Right atrium auricular region (tissue), 2 donors: Measurements from ENCODE around the gene LRRC25. TPM values are rescaled to one million over a fixed set of nuclear protein-coding genes. Genes with fewer than 3 reads are reported as not detected.

Experiments used
- DNase-seq: peaks from one replicate; pipeline ENCODE4 v3.0.0-alpha.2; 2019; ENCODE audit warnings: low spot score
- H3K27ac ChIP-seq, 2 donors: fragments of 200-600 bp; sonication (generic); 1 replicate in 1 of 2; 2 replicates in 1 of 2; pipeline ENCODE4 v1.5.1; 2016 to 2019
- H3K27me3 ChIP-seq, 2 donors: fragments of 200-600 bp; sonication (generic); one replicate each; pipeline versions ENCODE4 v1.5.1 to v1.6.0; 2017 to 2019
- H3K36me3 ChIP-seq: fragments of 200-600 bp; sonication (generic); one replicate; pipeline ENCODE4 v1.5.1; 2016
- H3K4me1 ChIP-seq, 2 donors: fragments of 200-600 bp; sonication (generic); one replicate each; pipeline versions ENCODE4 v1.5.1 to v1.6.0; 2017 to 2019
- H3K4me3 ChIP-seq, 2 donors: fragments of 200-600 bp; sonication (generic); 1 replicate in 1 of 2; 2 replicates in 1 of 2; pipeline ENCODE4 v1.5.1; 2017 to 2019; ENCODE audit warnings: mild to moderate bottlenecking in 1 of 2, moderate library complexity in 1 of 2
- H3K9me3 ChIP-seq, 2 donors: fragments of 200-600 bp; sonication (generic); one replicate each; pipeline ENCODE4 v1.5.1; 2019
- CTCF ChIP-seq, 2 donors: fragments of 200-600 bp; sonication (generic); IDR thresholded peaks; one replicate each; pipeline ENCODE4 v1.5.1; 2019; ENCODE audit warnings: antibody characterized with exemption in 2 of 2
- total RNA-seq, 2 donors: library from RNA; depleted of rRNA; stranded (reverse); fragments of >200 nt; gene quantifications; one replicate each; pipeline ENCODE4 v1.1.0, GENCODE V29; 2016

LRRC25 gene
- total RNA-seq, 2 donors from 2014 or later: 2.6 to 6.8 TPM

- Histone ChIP-seq H3K9me3 (no peaks in the 10 kb centered on the region), H3K4me3 (no peak overlapping the region), H3K27me3 (no peaks in the 10 kb centered on the region), H3K36me3 (peaks cover 49% of the 10 kb centered on the region), H3K27ac (no peak overlapping the region), H3K4me1 (peaks cover 0 to 7% of the 10 kb centered on the region in 2 donors)
- DNase-seq: no peak
- TF ChIP-seq CTCF (IDR thresholded peaks at IDR 0.05): no peak
Measured at GRCh38 chr19:18443831-18444230, 46.4 kb upstream of the LRRC25 start.

- H3K27me3 ChIP-seq: no peaks in the 10 kb centered on the region
- peaks cover 0 to 11% of the 10 kb centered on the region in 2 donors for H3K4me1 ChIP-seq
- DNase-seq: no peak
- TF ChIP-seq CTCF (IDR thresholded peaks at IDR 0.05): no peak
- no peaks in the 10 kb centered on the region for H3K9me3 ChIP-seq
- peaks cover 45% of the 10 kb centered on the region for H3K36me3 ChIP-seq
- no peak overlapping the region for H3K27ac ChIP-seq
- no peak overlapping the region for H3K4me3 ChIP-seq
Measured at GRCh38 chr19:18443406-18443805, 46.0 kb upstream of the LRRC25 start.

- H3K4me3 ChIP-seq: no peak overlapping the region
- no peaks in the 10 kb centered on the region for H3K9me3 ChIP-seq
- H3K36me3 ChIP-seq: peaks cover 42% of the 10 kb centered on the region
- DNase-seq: no peak
- H3K4me1 ChIP-seq: peaks cover 0 to 16% of the 10 kb centered on the region in 2 donors
- no peak for TF ChIP-seq CTCF (IDR thresholded peaks at IDR 0.05)
- H3K27ac ChIP-seq: no peak overlapping the region
- H3K27me3 ChIP-seq: no peaks in the 10 kb centered on the region
Measured at GRCh38 chr19:18442941-18443340, 45.5 kb upstream of the LRRC25 start.

- no peak for TF ChIP-seq CTCF (IDR thresholded peaks at IDR 0.05)
- H3K27ac ChIP-seq: no peak overlapping the region
- no peaks in the 10 kb centered on the region for H3K27me3 ChIP-seq
- no peaks in the 10 kb centered on the region for H3K9me3 ChIP-seq
- H3K4me1 ChIP-seq: peaks cover 0 to 24% of the 10 kb centered on the region in 2 donors
- peaks cover 38% of the 10 kb centered on the region for H3K36me3 ChIP-seq
- H3K4me3 ChIP-seq: no peak overlapping the region
- no peak for DNase-seq
Measured at GRCh38 chr19:18441804-18442788, 44.7 kb upstream of the LRRC25 start.

- DNase-seq: no peak
Measured at GRCh38 chr19:18440936-18441803, 43.7 kb upstream of the LRRC25 start.

More at GRCh38 chr19:18440936-18441803, 43.7 kb upstream of the LRRC25 start:
- Histone ChIP-seq H3K4me1 (peaks cover 0 to 31% of the 10 kb centered on the region in 2 donors), H3K4me3 (no peak overlapping the region), H3K9me3 (no peaks in the 10 kb centered on the region), H3K27me3 (no peaks in the 10 kb centered on the region), H3K27ac (no peak overlapping the region), H3K36me3 (peaks cover 29% of the 10 kb centered on the region)
- no peak for TF ChIP-seq CTCF (IDR thresholded peaks at IDR 0.05)
